ENCODE results near the gene TEX35.

GRCh38 chr1:178500091-178500770 is 12.7 kb upstream of the TEX35 start:
- peak in 2 of 3 experiments; percentile 27 to 38 for TF ChIP-seq CTCF (optimal IDR thresholded peaks at IDR 0.05 in 1 of 3, IDR thresholded peaks at IDR 0.05 in 1 of 3, conservative IDR thresholded peaks at IDR 0.05 in 1 of 3; ENCODE audit: extremely low read depth in 1 of 3, insufficient read depth in 2 of 3, low read length in 3 of 3)
- TF ChIP-seq EZH2 (IDR thresholded peaks at IDR 0.05; ENCODE audit: low read length): no peak
